Skin epidermis (tissue), 12 donors: Measurements from ENCODE around the gene MICAL2.
A peak's percentile ranks its signal among the peaks of the same experiment; 100 is the strongest.

ENCODE experiments used
- H3K27ac ChIP-seq, 21 experiments: fragments of 200-600 bp; sonication (generic) in 11 of 21; one replicate each; pipeline ENCODE4 v1.5.0; 2020; ENCODE audit warnings: mild to moderate bottlenecking in 3 of 21, inconsistent platforms in 2 of 21, moderate library complexity in 2 of 21
- H3K4me3 ChIP-seq, 7 experiments: fragments of 200-600 bp; sonication (generic) in 2 of 7; one replicate each; pipeline ENCODE4 v1.5.0; 2020; ENCODE audit warnings: inconsistent platforms in 2 of 7, mild to moderate bottlenecking in 2 of 7, moderate library complexity in 1 of 7

Gene MICAL2

GRCh38 chr11:12175694-12176241 is 65.4 kb downstream of the MICAL2 start:
- peak overlapping the region in 13 of 21 experiments; percentile 0 to 78 (median 48) for H3K27ac ChIP-seq

GRCh38 chr11:12176410-12176809 is 66.0 kb downstream of the MICAL2 start:
- peak overlapping the region in 11 of 21 experiments; percentile 10 to 78 (median 49) for H3K27ac ChIP-seq
- no peak overlapping the region for H3K4me3 ChIP-seq

More at GRCh38 chr11:12175694-12176241, 65.4 kb downstream of the MICAL2 start:
- H3K4me3 ChIP-seq: no peak overlapping the region

GRCh38 chr11:12177739-12178338 is 67.4 kb downstream of the MICAL2 start:
- H3K27ac ChIP-seq: peak overlapping the region in 2 of 21 experiments; percentile 1 to 16
- no peak overlapping the region for H3K4me3 ChIP-seq

GRCh38 chr11:12179019-12179418 is 68.6 kb downstream of the MICAL2 start:
- peak overlapping the region in 9 of 21 experiments; percentile 16 to 66 (median 37) for H3K27ac ChIP-seq
- H3K4me3 ChIP-seq: no peak overlapping the region

GRCh38 chr11:12179531-12179930 is 69.1 kb downstream of the MICAL2 start:
- peak overlapping the region in 9 of 21 experiments; percentile 16 to 66 (median 37) for H3K27ac ChIP-seq

GRCh38 chr11:12180257-12181205 is 70.1 kb downstream of the MICAL2 start:
- Histone ChIP-seq H3K27ac (peak overlapping the region in 2 of 21 experiments; percentile 16 to 56), H3K4me3 (no peak overlapping the region)

More at GRCh38 chr11:12179531-12179930, 69.1 kb downstream of the MICAL2 start:
- H3K4me3 ChIP-seq: no peak overlapping the region

- peak overlapping the region in 8 of 21 experiments; percentile 8 to 69 (median 44) for H3K27ac ChIP-seq
- no peak overlapping the region for H3K4me3 ChIP-seq
Measured at GRCh38 chr11:12182302-12182675, 71.9 kb downstream of the MICAL2 start.

- Histone ChIP-seq H3K27ac (peak overlapping the region in 9 of 21 experiments; percentile 8 to 69 (median 43)), H3K4me3 (no peak overlapping the region)
Measured at GRCh38 chr11:12182676-12183541, 72.5 kb downstream of the MICAL2 start.

GRCh38 chr11:12183827-12184620 is 73.6 kb downstream of the MICAL2 start:
- Histone ChIP-seq H3K4me3 (no peak overlapping the region), H3K27ac (peak overlapping the region in 6 of 21 experiments; percentile 6 to 69 (median 36))

GRCh38 chr11:12184699-12185098 is 74.3 kb downstream of the MICAL2 start:
- Histone ChIP-seq H3K27ac (peak overlapping the region in 1 of 21 experiments; percentile 6), H3K4me3 (no peak overlapping the region)

GRCh38 chr11:12185106-12185690 is 74.8 kb downstream of the MICAL2 start:
- no peak overlapping the region for H3K4me3 ChIP-seq
- H3K27ac ChIP-seq: peak overlapping the region in 2 of 21 experiments; percentile 15 to 21

GRCh38 chr11:12185914-12186313 is 75.5 kb downstream of the MICAL2 start:
- H3K27ac ChIP-seq: peak overlapping the region in 5 of 21 experiments; percentile 6 to 54 (median 15)
- no peak overlapping the region for H3K4me3 ChIP-seq

GRCh38 chr11:12186701-12187100 is 76.3 kb downstream of the MICAL2 start:
- Histone ChIP-seq H3K4me3 (no peak overlapping the region), H3K27ac (peak overlapping the region in 10 of 21 experiments; percentile 14 to 64 (median 30))

GRCh38 chr11:12187399-12187798 is 77.0 kb downstream of the MICAL2 start:
- peak overlapping the region in 8 of 21 experiments; percentile 17 to 69 (median 45) for H3K27ac ChIP-seq
- H3K4me3 ChIP-seq: no peak overlapping the region

- Histone ChIP-seq H3K4me3 (no peak overlapping the region), H3K27ac (peak overlapping the region in 7 of 21 experiments; percentile 9 to 79 (median 74))
Measured at GRCh38 chr11:12188548-12189317, 78.3 kb downstream of the MICAL2 start.

- H3K27ac ChIP-seq: peak overlapping the region in 19 of 21 experiments; percentile 5 to 83 (median 65)
- no peak overlapping the region for H3K4me3 ChIP-seq
Measured at GRCh38 chr11:12189543-12190235, 79.3 kb downstream of the MICAL2 start.

- Histone ChIP-seq H3K27ac (peak overlapping the region in 15 of 21 experiments; percentile 3 to 83 (median 68)), H3K4me3 (no peak overlapping the region)
Measured at GRCh38 chr11:12190511-12190910, 80.1 kb downstream of the MICAL2 start.
